ENCODE measurements around the gene ACVR2B.

ACVR2B gene

DNA sequence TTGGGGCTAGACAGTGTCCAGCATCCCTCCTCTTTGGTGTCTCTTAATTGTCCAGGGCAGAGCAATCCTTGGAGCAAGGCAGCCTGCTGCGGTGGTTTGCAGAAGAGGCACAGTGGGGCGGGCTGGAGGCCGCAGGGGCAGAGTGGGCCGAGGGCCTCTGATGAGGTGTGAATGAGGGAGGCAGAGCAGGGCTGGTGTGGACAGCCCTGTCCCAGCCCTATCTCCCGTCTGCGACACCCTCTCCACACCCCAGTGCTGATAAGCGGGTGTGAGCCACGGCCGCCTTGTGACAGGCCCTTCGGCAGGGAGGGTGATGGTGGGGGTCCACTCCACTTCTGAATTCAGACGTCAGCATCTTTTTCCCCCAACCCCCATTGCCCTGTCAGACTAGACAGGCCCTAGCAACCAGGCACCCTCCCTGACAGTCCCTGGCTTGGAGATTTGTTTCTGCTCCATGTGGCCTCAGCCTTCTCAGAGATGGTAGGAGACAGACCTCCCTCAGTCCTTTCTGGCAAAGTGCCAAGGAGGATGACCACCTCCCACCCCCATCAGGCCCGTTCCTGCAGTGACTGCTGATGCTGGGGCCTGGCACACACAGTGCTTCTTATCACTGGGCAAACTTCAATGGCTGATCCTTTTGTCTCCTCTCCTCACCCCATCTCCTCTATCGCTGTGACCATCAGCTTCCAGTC, 79.7 kb downstream of the ACVR2B start:
- Histone ChIP-seq H3K27me3 (ENCODE audit: control insufficient read depth, low read length) (no peaks in the 10 kb centered on the region), H4K20me1 (ENCODE audit: control insufficient read depth, insufficient read depth, low read depth, low read length) (no peaks in the 10 kb centered on the region), H3K36me3 (ENCODE audit: control insufficient read depth, low read length) (no peaks in the 10 kb centered on the region), H3K4me3 (ENCODE audit: low read length) (no peak overlapping the region), H3K4me1 (ENCODE audit: control insufficient read depth, low read length) (no peaks in the 10 kb centered on the region), H3K27ac (ENCODE audit: low read depth, low read length) (no peak overlapping the region), H3F3A (ENCODE audit: control insufficient read depth, insufficient read depth) (no peaks in the 10 kb centered on the region), H3K4me2 (ENCODE audit: low read length) (no peak overlapping the region), H3K79me2 (ENCODE audit: control insufficient read depth, low read length) (no peaks in the 10 kb centered on the region), H3K9me3 (ENCODE audit: control insufficient read depth, insufficient read depth, low read length) (no peaks in the 10 kb centered on the region), H3K9me2 (replicated peaks; ENCODE audit: control insufficient read depth, low read length) (no peaks in the 10 kb centered on the region)
- TF ChIP-seq CTCF (IDR thresholded peaks at IDR 0.05; ENCODE audit: low read depth, low read length, poor library complexity, severe bottlenecking) (no peak), EZH2phosphoT487 (IDR thresholded peaks at IDR 0.05; ENCODE audit: borderline replicate concordance, low read length) (no peak)

DNA sequence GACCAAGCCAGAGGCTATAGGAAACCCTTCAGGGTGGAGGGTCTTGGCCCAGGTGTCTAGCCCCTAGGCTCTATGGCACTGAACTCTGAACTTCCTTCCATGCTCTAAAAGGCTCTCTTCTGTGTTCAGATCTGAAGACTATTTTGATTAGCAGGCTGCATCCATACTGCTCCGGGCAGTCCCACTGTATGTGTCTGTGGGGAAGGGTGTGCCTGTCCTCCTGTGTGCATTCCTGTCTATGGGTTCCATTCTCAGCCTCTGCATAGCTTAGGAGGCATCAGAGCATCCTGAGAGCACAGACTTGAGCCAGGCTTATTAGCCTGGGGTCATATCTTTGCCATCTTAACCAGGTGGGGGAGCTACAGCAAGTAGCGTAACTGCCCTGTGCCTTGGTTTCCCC, 80.5 kb downstream of the ACVR2B start:
- no peaks in the 10 kb centered on the region for H4K20me1 ChIP-seq (ENCODE audit: control insufficient read depth, insufficient read depth, low read depth, low read length)
- H3K36me3 ChIP-seq (ENCODE audit: control insufficient read depth, low read length): no peaks in the 10 kb centered on the region

DNA sequence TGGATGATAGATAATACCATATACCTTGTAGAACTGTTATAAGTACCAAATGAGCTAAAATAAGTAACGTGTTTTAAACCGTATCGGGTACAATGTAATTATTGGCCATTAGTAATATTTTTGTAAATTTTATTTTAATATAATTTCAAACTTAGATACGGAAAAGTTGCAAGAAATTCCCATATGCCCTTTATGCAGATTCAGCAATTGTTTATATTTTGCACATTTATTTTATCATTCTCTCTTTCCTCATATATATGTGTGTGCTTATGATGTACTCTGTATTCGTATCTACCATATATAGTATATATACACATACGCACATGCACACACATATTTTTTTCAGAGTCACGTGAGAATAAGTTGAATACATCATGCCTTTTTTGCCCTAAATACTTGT, 80.9 kb downstream of the ACVR2B start:
- H4K20me1 ChIP-seq (ENCODE audit: control insufficient read depth, insufficient read depth, low read depth, low read length): no peaks in the 10 kb centered on the region
- no peaks in the 10 kb centered on the region for H3K27me3 ChIP-seq (ENCODE audit: control insufficient read depth, low read length)
- no peak overlapping the region for H3K4me2 ChIP-seq (ENCODE audit: low read length)
- H3K9me2 ChIP-seq (replicated peaks; ENCODE audit: control insufficient read depth, low read length): no peaks in the 10 kb centered on the region
- no peak overlapping the region for H3K27ac ChIP-seq (ENCODE audit: low read depth, low read length)
- H3K79me2 ChIP-seq (ENCODE audit: control insufficient read depth, low read length): no peaks in the 10 kb centered on the region
- no peak overlapping the region for H3K4me3 ChIP-seq (ENCODE audit: low read length)
- H3K4me1 ChIP-seq (ENCODE audit: control insufficient read depth, low read length): no peaks in the 10 kb centered on the region
- no peaks in the 10 kb centered on the region for H3K36me3 ChIP-seq (ENCODE audit: control insufficient read depth, low read length)
- H3K9me3 ChIP-seq (ENCODE audit: control insufficient read depth, insufficient read depth, low read length): no peaks in the 10 kb centered on the region
- TF ChIP-seq CTCF (IDR thresholded peaks at IDR 0.05; ENCODE audit: low read depth, low read length, poor library complexity, severe bottlenecking) (no peak), EZH2phosphoT487 (IDR thresholded peaks at IDR 0.05; ENCODE audit: borderline replicate concordance, low read length) (no peak)
- no peaks in the 10 kb centered on the region for H3F3A ChIP-seq (ENCODE audit: control insufficient read depth, insufficient read depth)

More for the DNA sequence above, 80.5 kb downstream of the ACVR2B start:
- H3F3A ChIP-seq (ENCODE audit: control insufficient read depth, insufficient read depth): no peaks in the 10 kb centered on the region
- H3K4me2 ChIP-seq (ENCODE audit: low read length): no peak overlapping the region
- H3K4me1 ChIP-seq (ENCODE audit: control insufficient read depth, low read length): no peaks in the 10 kb centered on the region
- no peaks in the 10 kb centered on the region for H3K9me2 ChIP-seq (replicated peaks; ENCODE audit: control insufficient read depth, low read length)
- H3K27me3 ChIP-seq (ENCODE audit: control insufficient read depth, low read length): no peaks in the 10 kb centered on the region
- H3K79me2 ChIP-seq (ENCODE audit: control insufficient read depth, low read length): no peaks in the 10 kb centered on the region
- TF ChIP-seq EZH2phosphoT487 (IDR thresholded peaks at IDR 0.05; ENCODE audit: borderline replicate concordance, low read length) (no peak), CTCF (IDR thresholded peaks at IDR 0.05; ENCODE audit: low read depth, low read length, poor library complexity, severe bottlenecking) (no peak)
- no peak overlapping the region for H3K27ac ChIP-seq (ENCODE audit: low read depth, low read length)
- no peak overlapping the region for H3K4me3 ChIP-seq (ENCODE audit: low read length)
- H3K9me3 ChIP-seq (ENCODE audit: control insufficient read depth, insufficient read depth, low read length): no peaks in the 10 kb centered on the region
